A673 (cell line): ENCODE data around the gene MRM2. TPM values are rescaled to one million over a fixed set of nuclear protein-coding genes. Genes with fewer than 3 reads are reported as not detected.

Source experiments
- BruUV-seq: library from RNA; stranded (reverse); fragments of 400-500 nt; replicated peaks from 2 replicates; lab custom pipeline; 2021; lab: Mats Ljungman, UMichigan
- CTCF ChIA-PET: fragments of 300-600 bp; sonication (Branson Sonifier 250); formaldehyde crosslinking; loops from one replicate; lab custom pipeline; 2022; ENCODE audit warnings: antibody characterized with exemption; lab: Charles Lee
- POLR2A ChIA-PET: fragments of 300-600 bp; sonication (Branson Sonifier 250); formaldehyde crosslinking; loops from one replicate; lab custom pipeline; 2022; ENCODE audit warnings: antibody characterized with exemption; ENCODE audit not compliant: low non-redundant PET; lab: Charles Lee
- DNase-seq: peaks from one replicate; pipeline ENCODE4 v3.0.0-alpha.2; 2015; ENCODE audit warnings: low spot score
- H3K27ac ChIP-seq: fragments of 200-600 bp; sonication (generic); 2 replicates; pipeline ENCODE4 v1.5.1; 2016; ENCODE audit warnings: mixed run types, low read depth, mild to moderate bottlenecking, mixed read lengths, antibody characterized with exemption, low read length; ENCODE audit not compliant: poor library complexity, severe bottlenecking
- H3K27me3 ChIP-seq: fragments of 200-600 bp; sonication (generic); replicated peaks from 2 replicates; pipeline ENCODE4 v1.6.1; 2017; ENCODE audit warnings: mixed run types, low read depth, mild to moderate bottlenecking, mixed read lengths, antibody characterized with exemption, low read length; ENCODE audit not compliant: insufficient read depth, poor library complexity
- H3K36me3 ChIP-seq: fragments of 200-600 bp; sonication (generic); 2 replicates; pipeline ENCODE4 v1.6.1; 2016; ENCODE audit warnings: mixed run types, mild to moderate bottlenecking, mixed read lengths, antibody characterized with exemption, low read length; ENCODE audit not compliant: insufficient read depth, poor library complexity, severe bottlenecking
- H3K4me1 ChIP-seq: fragments of 200-600 bp; sonication (generic); 2 replicates; pipeline ENCODE4 v1.6.1; 2017; ENCODE audit warnings: mixed run types, mild to moderate bottlenecking, mixed read lengths, antibody characterized with exemption, low read length; ENCODE audit not compliant: insufficient read depth, poor library complexity, severe bottlenecking
- H3K4me3 ChIP-seq: fragments of 200-600 bp; sonication (generic); 2 replicates; pipeline ENCODE4 v1.5.1; 2016; ENCODE audit warnings: low read depth, mixed run types, mild to moderate bottlenecking, mixed read lengths, low read length; ENCODE audit not compliant: poor library complexity, severe bottlenecking
- H3K9me3 ChIP-seq: fragments of 200-600 bp; sonication (generic); 2 replicates; pipeline ENCODE4 v1.6.1; 2016; ENCODE audit warnings: mixed run types, low read depth, mild to moderate bottlenecking, mixed read lengths, antibody characterized with exemption, low read length; ENCODE audit not compliant: poor library complexity, severe bottlenecking
- EZH2 ChIP-seq: fragments of 200-600 bp; sonication (generic); IDR thresholded peaks from 2 replicates; pipeline ENCODE4 v1.6.1; 2017; ENCODE audit warnings: borderline replicate concordance, low read depth, mild to moderate bottlenecking, mixed read lengths, antibody characterized with exemption, low read length; ENCODE audit not compliant: poor library complexity, severe bottlenecking
- intact Hi-C: fragments of 100-400 bp; cut with micrococcal nuclease; formaldehyde crosslinking; loops from one replicate; pipeline ENCODE4 v1.10.0; 2022; ENCODE audit not compliant: unreplicated experiment
- total RNA-seq: library from RNA; stranded (reverse); gene quantifications from 2 replicates; pipeline ENCODE4 v1.2.3, GENCODE V29; 2021
- TF ChIP-seq, protein P1 (sequence below): fragments of 300-800, 200-600 bp; sonication (generic); conservative IDR thresholded peaks from 2 replicates; pipeline ENCODE4 v1.5.1; 2017; ENCODE audit warnings: low read depth, mild to moderate bottlenecking, antibody characterized with exemption, low read length, moderate library complexity, mixed read lengths

Gene MRM2
- total RNA-seq, 1 experiment from 2014 or later, result 50.4 TPM

DNA sequence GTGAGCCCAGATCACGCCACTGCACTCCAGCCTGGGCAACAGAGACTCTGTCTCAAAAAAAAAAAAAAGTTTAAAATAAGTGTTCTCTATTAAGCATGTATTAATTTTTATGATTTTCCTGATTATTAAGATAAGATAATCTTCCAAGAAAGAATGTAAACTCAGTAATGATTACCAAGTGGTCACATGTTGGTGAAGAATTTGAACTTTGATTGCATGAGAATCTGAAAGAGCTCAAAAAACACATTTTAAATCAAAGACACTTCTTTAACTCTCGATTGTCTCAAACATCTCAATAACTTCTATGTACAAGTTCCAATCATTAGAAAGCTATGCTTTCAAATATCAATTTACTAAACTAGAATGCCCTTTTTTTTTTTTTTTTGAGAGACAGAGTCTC is 38.4 kb upstream of the MRM2 start:
- no peaks in the 10 kb centered on the region for H3K36me3 ChIP-seq
- ChIA-PET CTCF (interaction anchor here (0.7 kb wide), 1 partner anchor 411 kb away, joined by 4 read pairs; no protein-coding TSS in a partner anchor), POLR2A (no interaction called here)
- H3K27ac ChIP-seq, result no peak overlapping the region
- H3K4me3 ChIP-seq, result no peak overlapping the region
- H3K9me3 ChIP-seq, result no peaks in the 10 kb centered on the region
- no peaks in the 10 kb centered on the region for H3K27me3 ChIP-seq
- DNase-seq, result no peak
- no peaks in the 10 kb centered on the region for H3K4me1 ChIP-seq
- TF ChIP-seq, protein P1, sequence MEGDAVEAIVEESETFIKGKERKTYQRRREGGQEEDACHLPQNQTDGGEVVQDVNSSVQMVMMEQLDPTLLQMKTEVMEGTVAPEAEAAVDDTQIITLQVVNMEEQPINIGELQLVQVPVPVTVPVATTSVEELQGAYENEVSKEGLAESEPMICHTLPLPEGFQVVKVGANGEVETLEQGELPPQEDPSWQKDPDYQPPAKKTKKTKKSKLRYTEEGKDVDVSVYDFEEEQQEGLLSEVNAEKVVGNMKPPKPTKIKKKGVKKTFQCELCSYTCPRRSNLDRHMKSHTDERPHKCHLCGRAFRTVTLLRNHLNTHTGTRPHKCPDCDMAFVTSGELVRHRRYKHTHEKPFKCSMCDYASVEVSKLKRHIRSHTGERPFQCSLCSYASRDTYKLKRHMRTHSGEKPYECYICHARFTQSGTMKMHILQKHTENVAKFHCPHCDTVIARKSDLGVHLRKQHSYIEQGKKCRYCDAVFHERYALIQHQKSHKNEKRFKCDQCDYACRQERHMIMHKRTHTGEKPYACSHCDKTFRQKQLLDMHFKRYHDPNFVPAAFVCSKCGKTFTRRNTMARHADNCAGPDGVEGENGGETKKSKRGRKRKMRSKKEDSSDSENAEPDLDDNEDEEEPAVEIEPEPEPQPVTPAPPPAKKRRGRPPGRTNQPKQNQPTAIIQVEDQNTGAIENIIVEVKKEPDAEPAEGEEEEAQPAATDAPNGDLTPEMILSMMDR, result no peak
- no peak for TF ChIP-seq EZH2
- no TSS peak for BruUV-seq
- intact Hi-C loops, result no loop called here

DNA sequence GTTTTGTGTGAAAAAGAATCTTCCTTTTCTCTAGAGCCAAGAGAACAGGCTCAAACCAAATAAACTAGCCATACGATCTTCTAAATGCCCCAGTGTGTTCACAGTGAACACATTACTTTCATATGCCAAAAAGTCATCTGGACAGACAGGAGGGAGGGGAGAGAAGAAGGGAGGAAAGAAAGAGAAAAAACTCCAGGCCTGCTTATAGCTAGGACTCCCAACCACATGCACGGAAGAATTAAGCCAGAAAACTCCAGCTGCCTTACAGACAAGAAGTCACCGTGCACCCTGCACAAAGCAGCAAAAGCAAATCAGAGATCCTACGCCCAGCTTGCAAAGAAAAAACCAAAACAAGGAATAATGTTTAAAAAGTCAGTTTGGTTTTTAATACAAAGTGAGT is 37.9 kb upstream of the MRM2 start:
- DNase-seq, result no peak
- no peak overlapping the region for H3K4me3 ChIP-seq
- no peaks in the 10 kb centered on the region for H3K36me3 ChIP-seq
- POLR2A ChIA-PET, result no interaction called here
- H3K27me3 ChIP-seq, result no peaks in the 10 kb centered on the region
- intact Hi-C loops, result no loop called here
- H3K9me3 ChIP-seq, result no peaks in the 10 kb centered on the region
- CTCF ChIA-PET, result interaction anchor here (0.7 kb wide), 1 partner anchor 412 kb away, joined by 4 read pairs; no protein-coding TSS in a partner anchor
- no TSS peak for BruUV-seq
- no peak overlapping the region for H3K27ac ChIP-seq
- no peaks in the 10 kb centered on the region for H3K4me1 ChIP-seq
- no peak for TF ChIP-seq EZH2
- TF ChIP-seq, protein P1, result no peak

DNA sequence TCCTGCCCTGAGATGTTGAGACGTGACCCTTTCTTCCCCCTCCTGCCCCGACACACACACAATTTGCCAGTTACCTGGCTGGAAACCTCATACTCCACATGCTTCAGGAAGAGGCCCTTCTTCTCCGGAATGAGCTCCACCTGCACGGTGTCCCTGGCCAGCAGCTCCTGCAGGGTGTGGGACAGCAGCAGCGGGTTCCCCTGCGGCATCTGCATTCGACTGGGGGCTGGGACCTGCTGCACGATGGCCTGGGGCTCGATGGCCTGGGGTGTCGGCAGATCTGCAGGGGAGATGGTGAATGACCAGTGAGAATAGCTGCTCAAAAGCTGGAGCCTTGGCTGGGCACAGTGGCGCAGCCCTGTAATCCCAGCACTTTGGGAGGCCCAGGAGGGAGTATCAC is 36.0 kb upstream of the MRM2 start:
- Histone ChIP-seq H3K27me3 (no peaks in the 10 kb centered on the region), H3K4me1 (no peaks in the 10 kb centered on the region), H3K4me3 (no peak overlapping the region), H3K9me3 (no peaks in the 10 kb centered on the region), H3K36me3 (no peaks in the 10 kb centered on the region), H3K27ac (no peak overlapping the region)
- CTCF ChIA-PET, result no interaction called here
- BruUV-seq, result no TSS peak
- DNase-seq, result no peak
- no peak for TF ChIP-seq EZH2
- TF ChIP-seq, protein P1, result no peak
- POLR2A ChIA-PET, result no interaction called here
- intact Hi-C loops, result no loop called here
